NCI-H748 treated with DMSO at 0.1 percent for 48 hours (cell line): ENCODE measurements around the gene GRM8.
"Not testable (repeated sequence)": the region's sequence is repeated elsewhere in the genome, so short reads cannot be mapped to it uniquely, and the experiment has no call there.

Experiments
- DNase-seq: peaks from one replicate; lab custom pipeline; 2025; lab: John Stamatoyannopoulos, UW

The GRM8 gene

DNA sequence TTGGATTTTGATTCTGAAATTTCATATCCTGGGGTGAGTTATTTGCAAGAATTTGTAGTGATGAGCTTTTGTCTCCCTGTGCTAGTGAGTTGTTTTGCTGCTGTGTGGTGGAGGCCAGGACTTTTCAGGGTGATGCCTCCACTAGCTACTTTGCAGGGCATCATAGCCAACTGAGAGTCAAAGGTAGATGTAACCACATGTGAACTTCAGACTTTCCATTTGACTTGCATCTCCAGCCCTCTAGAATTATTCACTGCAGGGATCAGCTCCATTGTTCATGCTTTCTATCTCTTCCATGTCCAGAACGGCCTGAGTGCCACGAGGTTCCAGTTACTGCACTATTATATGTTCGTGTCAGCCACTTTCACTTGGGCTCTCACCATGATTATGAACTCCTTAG, 534.3 kb downstream of the GRM8 start:
- no peak for DNase-seq

DNA sequence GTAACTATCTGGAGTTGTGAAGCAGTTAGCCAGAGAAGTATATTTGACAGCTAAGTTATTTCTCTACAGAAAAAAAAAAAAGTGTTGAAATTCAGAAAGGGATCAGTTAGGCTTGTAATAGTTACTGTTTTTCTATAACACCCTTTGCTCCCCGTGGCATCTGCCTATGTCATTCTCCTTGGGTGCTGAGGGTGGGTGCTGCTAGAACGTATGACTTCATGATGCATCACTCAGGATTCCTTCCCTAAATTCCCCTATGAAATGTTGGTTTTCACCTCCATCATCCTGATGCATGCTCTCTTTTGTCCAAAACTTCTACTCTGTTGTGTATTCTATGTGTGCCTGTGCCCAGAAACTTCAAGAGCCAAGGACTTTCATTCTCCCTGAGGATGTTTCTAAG, 536.4 kb downstream of the GRM8 start:
- DNase-seq = no peak

DNA sequence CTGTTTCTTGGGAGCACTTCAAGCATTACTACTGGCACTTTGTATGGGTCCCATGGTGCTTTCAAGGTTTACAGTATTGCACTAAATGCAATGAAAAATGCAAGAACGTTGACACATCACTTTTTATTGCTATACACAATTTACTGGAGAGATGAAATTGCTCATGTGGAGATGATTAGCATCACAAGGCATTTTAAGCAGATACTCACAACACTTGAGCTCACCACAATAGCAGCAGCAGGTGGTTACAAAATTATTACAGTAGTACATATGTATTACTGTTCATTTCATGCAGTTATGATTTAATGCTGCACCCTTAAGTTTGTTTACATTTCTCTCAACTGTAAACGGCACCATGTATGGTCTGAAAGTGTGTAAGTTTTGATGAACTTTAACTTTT, 537.7 kb downstream of the GRM8 start:
- no peak for DNase-seq

DNA sequence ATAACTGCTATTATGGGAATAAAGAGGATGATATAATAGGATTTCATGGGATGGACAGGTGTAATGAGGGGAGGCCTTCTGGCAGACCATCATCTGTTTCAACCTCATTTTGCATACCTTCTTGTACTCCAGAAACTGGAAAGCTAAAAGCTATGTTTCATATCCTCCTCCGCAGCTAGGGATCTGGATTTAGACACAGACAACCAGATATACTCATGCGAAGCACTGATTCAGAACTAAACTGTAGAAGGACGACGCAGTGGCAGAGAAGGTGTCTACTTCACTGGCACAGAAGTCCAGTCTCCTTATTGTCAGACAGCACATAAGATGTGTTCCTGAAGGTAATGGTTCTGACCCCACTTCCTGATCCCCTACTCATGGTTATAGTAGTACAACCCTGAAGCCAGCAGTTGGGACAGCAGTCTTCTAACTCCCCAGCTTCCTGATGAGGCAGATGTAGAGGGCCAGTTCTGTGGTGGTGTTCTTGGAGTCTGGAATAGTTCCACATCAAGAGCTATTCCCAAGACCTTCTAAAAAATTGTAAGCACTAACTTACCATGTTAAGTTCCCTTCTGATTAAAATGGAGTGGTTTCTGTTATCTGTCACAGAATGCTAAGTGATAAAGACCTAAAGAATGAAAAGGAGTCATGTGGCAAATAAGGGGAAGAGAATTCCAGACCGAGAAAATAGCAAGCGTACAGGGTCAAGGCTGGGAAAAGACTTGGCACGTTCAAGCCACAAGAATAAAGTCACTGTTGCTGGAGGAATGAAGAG, 550.3 kb downstream of the GRM8 start:
- no peak for DNase-seq

DNA sequence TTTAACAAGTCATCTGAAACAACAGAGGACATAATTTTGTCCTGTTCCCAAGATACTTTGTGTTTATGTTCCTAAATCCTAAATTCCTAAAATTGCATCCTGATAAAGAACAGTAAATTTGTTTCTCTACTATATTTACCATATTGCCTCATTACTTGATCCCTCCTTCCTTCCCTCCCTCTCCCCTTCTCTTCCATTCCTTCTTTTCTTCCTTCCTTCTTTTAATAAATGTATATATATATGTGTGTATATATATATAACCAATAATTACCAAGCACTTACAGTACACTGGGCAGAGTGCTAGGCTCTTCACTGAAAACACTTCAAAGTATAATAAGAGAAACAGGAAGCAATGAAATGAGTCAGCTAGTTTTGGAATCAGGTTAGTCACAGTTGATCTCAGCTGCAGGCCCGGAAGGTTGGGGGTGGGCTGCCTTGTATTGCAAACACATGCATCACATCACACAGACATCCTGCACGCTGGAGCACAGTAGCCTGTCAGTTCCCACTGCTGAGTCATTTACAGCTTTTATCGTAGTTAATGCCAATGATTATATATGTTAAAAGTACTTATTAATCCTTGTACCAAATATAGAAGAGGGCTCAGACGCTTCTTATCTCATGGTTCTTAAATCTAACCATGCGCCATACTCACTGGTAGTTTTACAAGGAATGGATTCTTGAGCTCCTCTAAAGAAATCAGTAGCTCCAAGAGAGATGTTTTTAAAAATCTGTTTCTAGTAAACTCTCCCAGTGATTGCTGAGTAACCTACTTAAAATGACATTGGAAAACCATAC, 551.7 kb downstream of the GRM8 start:
- DNase-seq = peak; percentile 42

DNA sequence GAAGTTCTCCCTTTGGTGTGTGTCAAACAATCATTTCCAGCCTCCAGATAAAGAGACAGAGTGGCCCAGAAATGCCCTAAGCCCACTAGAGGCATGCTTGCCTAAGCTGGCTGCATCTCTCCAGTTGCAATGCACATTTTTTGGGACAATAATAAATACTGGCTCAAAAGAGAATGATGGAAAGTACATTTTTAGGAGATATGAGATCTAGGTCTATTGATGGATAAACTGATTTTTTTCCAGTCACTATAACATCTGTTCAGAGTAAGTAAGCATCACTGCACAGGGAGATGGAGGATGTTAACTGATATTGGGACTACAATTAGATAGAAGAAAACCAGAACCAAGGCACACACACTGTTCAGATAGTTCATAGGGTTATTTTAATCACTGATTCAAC, 553.0 kb downstream of the GRM8 start:
- DNase-seq = no peak

DNA sequence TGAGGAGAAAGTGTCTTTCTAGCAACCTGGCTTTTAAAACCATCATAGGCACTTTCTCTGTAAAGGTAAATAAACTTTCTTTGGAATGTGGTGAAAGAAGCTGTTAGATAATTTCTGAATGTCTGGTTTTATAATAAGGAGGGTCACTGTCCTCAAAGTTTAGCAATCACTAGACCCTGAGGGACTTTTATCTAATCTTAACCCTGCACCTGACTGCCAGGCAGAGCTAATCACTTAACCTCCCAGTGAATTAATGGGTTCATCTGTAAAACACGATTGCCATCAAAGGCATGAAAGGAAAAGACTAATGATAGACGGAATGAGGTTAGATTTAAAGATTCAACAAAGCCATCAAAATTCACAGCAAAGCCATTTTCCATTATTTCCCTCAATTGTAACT, 553.8 kb downstream of the GRM8 start:
- no peak for DNase-seq

DNA sequence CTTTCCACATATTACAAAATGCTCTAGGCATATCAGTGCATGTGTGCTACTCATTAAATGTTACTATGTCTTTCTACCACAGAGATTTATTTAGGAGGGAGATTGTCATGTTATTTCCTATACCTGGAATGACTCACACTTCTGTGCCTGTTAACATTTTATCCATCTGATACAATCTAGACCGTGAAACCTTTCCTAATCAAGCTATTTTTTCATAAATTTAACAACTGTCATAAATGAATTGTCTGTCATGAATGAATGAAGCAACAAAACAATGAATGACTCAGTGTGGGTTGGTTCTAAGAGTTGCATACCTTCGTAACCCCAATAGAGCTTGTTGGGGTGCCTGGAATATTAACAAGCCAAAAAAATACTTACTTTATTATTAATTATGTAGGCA, 554.3 kb downstream of the GRM8 start:
- no peak for DNase-seq

DNA sequence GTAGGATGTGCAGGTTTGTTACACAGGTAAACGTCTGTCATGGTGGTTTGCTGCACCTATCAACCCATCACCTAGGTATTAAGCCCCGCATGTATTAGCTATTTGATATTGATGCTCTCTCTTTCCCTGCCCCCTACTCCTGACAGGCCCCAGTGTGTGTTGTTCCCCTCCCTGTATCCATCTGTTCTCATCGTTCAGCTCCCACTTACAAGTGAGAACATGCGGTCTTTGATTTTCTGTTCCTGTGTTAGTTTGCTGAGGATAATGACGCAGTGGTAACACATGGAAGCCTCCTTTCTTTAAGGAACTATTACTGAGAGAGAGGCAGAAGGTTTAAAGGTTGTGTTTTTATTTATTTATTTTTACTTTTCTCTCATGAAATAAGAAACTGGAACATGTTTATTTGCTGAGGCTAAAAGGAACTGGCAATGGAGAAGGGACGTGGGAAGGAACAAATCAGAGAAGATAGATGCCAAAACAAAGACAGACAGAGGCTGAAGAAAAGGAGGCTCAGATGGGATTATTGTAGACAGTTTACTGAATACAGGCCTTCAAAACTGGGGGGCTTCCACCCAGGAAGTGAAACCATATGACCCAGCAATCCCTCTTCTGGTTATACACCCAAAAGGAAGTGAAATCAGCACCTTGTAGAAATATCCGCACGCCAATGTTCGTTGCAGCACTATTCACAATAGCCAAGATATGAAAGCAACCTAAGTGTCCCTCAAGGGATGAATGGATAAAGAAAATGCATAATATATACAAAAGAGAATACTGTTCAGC, 556.3 kb downstream of the GRM8 start:
- no peak for DNase-seq

DNA sequence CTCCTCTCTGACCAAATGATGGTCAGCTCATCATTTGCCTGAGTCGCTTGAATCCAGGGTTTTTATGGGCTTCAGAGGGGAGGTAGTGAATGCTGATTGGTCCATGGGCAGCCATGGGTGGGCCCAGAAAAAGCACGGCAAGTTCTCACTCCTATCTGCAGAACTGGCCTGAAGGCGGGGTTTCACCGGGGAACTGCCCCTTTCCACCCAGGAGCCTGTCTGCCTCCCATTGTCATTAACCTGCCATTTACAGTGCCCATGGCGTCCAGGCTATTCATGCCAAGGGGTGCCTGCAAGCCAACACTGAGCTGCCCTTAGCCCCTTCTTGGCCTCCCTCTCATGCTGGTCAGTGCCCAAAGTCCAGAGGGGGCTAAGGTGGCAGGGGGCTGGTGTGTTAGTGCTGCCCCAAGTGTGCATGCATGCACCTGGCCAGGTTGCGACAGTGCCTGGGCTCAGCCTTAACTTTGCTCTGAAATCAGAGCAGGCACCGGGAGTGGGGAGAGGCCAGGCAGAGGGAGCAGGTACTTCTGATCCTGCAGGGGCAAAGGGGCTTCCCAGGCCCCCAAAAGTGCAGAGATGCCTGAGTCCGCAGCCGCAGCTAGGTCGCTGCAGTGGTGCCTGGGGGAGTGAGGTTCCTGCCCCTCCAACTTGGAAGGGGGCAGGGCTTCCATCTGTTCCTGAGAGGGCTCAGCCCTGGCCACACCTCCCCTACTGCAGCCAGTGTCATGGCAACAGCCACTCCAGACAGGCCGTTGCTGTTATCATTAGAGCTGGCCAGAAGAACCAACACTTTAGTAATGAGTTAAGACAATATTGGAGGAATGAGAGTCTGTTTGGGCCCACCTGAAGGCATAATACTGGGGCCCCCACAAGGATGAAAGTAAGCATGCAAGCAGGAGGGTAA, 561.6 kb downstream of the GRM8 start:
- DNase-seq = no peak

DNA sequence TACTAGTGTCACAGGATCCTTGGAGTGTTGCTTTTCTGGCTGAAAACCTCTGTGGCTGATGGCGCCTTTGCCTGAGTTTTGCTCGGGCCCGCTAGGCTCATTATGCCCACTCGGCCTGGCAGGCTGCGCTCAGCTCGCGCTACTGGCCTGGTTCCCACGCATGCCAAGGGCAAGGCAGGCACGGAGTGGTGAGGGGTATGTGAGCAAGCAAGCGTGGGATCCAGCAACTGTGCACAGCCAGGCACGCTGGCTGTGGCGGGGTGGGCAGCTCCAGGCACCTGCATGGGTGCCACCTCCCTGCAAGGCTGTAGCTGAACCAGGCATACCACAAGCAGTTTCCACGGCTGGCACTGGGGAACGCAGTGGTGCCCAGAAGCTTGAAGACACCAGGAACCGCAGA, 562.6 kb downstream of the GRM8 start:
- DNase-seq = no peak

DNA sequence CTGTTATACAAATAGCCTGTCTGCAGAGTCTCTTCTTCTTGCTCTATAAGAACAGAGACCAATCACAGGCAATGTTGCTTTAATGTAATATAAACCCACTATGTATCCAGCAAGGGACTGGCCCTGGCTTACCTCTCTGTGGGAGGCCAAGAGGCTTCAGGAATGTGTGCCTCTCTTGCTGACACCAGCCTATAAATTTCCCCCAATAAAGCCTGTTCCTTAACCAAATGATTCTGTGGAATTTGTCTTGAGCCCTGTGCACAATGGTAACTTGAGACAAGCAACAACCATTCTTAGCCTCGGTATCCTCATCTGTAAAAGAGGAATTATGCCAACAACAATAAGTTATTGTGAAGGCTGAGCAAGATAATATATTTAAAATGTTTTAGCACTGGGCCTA, 563.7 kb downstream of the GRM8 start:
- no peak for DNase-seq

DNA sequence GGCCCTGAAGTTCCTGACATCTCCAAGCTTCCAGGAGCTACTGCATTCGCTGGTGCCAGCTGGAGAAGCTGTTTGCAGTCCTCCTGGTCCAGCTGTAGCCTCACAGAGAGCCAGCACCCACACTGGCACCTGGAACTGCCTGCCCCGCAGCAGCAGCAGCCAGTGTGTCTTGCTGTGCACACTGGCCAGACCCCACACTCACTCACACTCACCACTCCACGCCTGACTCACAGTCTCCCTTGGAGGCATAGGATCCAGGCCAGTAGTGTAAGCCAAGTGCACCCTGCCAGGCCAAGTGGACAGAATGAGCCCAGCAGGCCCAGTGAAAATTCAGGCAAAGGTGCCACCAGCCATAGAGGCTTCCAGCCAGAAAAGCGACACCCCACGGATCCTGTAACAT, 566.3 kb downstream of the GRM8 start:
- DNase-seq = no peak

DNA sequence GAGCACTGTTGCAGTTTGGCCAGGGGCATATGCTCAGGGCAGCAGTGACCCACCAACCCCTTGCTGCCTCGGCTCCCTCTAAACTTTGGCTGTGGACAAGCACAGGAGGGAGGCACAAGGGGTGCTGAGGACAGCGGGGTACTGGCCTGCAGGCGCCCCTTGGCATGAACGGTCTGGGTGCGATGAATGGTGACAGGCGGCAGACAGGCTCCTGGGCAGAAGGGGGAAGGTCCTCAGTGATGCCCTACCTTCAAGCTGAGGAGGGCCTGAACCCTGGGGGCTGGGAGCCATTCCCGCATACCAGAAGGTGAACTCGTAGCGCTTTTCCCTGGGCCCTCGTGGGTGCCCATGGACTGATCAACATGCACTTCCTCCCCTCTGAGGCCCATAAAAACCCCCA, 567.1 kb downstream of the GRM8 start:
- no peak for DNase-seq

DNA sequence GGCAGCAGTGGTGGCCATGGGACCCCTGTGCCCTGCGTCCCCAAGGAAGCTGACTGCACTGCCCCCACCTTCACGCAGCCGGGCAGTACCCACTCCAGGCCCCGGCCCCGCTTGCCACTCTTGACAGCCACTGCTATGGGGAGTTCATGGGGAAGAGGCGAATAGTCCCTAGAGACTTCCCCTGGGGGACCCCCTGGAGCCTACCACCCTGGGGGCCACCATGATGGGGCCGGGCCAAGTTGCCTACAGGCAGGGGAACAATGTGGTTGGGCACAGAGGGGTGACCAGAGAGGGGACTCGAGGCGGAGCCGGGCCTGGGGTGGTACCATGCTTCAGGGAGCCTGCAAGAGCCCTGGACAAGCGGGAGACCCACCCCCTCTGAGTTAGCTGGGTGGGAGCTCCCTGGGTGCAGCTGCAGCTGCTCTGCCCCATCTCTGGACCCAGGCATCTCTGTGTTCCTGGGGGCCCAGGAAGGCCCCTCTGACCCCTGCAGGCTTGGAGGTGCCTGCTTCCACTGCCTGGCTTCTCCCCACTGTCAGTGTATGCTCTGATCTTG, 567.6 kb downstream of the GRM8 start:
- DNase-seq = no peak

DNA sequence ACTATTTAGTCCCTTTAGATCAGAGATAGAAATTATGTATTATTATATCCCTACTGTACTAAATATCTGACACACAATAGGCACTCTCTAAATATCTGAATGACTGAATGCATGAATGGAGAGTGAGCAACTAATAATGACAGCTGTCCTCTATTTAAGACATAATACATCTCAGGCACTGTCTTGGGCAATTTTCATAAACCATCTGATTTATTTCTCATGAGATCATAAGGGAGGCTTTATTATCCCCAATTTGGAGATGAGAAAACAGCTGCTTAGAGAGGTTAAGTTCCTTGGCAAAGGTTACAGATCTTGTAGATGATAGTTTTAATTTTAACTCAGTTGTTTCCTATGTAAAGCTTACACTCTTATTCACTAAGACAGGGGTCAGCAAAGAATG, 570.6 kb downstream of the GRM8 start:
- DNase-seq = no peak

DNA sequence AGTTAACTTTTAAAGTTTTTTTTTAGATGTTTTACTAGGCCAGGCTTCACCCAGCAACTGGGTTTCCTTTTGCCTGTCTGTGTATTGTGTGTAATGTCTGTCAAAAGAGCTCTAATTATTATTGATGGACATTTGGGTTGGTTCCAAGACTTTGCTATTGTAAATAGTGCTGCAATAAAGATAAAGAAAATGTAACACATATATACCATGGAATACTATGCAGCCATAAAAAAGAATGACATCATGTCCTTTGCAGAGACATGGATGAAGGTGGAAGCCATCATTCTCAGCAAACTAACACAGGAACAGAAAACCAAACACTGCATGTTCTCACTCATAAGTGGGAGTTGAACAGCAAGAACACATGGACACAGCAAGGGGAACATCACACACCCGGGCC, 584.0 kb downstream of the GRM8 start:
- DNase-seq = not testable (repeated sequence)

DNA sequence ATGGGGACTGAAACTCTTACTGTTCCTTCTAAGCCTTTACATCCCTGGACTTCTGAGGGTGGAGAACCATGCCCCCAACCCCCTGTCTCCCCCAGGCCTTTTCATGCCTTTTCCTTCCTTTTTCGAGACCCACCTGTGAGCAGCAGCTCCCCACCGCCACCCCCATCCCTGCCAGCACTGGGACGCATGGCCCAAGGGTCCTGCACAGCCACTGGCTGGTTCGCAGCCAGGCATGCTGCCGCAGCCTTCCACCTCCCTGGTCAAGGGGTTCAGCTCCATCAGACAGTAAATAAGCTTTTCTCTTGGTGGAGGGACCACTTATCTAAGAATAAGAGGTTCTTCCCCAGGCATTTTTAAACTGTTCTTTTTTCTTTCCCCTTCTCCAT, 584.4 kb downstream of the GRM8 start:
- no peak for DNase-seq

DNA sequence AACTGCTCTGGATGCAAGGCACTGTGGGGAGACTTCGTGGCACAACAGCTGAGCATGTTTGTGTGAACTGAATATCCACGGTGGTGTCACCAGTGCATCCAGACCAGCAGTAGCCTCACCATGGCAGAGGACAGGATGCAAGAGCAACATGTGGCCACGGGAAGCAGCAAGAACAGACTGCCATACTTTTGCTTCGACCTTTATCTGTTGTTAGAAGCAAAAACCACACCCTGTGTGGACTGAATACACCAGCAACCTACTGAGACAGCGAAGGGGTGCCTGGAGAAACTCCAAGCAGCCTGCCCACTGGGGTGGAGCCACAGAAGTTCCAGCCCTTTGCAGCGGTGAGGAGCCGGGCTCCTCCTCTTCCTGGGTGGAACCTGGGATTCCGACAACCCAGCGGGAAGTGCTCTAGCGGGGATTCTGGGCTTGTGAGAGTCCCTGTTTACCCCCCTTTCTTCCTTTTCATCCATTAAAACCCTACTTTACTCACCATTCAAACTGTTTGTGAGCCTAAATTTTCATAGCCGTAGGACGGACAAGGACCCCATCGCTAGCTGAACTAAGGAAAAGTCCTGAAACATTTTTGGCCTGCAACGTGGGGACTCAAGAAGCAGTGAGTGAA, 584.9 kb downstream of the GRM8 start:
- DNase-seq = no peak

DNA sequence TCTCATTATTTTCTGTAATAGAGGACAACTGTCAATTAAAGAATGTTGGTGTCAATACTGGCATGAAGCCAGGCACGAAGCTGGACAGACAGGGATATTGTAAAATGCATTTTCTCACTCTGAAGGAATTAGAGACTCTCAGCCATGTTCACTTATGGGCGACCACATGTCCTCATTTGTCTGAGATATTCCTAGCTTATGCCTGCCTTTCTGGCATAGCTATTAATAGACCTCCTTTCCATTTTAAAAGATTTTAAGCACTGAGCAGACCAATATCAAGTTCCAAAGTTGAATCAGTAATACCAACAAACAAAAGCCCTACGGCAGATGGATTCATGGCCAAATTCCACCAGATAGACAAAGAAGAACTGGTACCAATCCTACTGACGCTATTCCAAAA, 589.9 kb downstream of the GRM8 start:
- no peak for DNase-seq

DNA sequence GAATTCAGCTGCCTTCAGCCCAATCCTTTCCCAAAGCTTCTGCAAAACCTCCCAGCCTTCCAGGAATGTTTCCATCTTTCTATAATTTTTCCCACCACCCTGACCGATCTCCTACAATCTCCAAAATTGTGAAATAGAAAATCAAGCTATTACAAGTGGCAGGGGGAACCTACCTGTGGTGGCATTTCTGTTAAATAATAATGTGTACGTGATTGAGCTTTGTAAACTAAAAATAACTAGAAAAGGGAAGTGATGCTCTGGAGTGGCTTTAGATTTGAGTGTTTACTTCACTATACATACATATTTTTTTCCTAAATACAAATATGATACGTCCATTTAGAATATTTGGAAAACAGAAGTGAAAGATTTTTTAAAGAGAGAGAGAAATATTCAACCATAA, 593.6 kb downstream of the GRM8 start:
- no peak for DNase-seq
